Measurements from ENCODE around the gene SCAF1. TPM values are rescaled to one million over a fixed set of nuclear protein-coding genes. Genes with fewer than 3 reads are reported as not detected.

SCAF1 gene
- total RNA-seq, 1 experiment from 2014 or later, result 81.3 TPM

- ChIA-PET CTCF (interaction anchor here (0.6 to 1.7 kb wide), 8 partner anchors 8 to 132 kb away, joined by 3 to 5 read pairs (median 3); no protein-coding TSS in a partner anchor), POLR2A (interaction anchor here (0.7 to 11.4 kb wide), 27 partner anchors 9 to 1030 kb away, joined by 3 to 167 read pairs (median 5); partner anchors contain the start of genes AKT1S1, ALDH16A1, AP2A1 and NOSIP)
- TF ChIP-seq CTCF (IDR thresholded peaks at IDR 0.05; ENCODE audit: unreplicated experiment), result no peak
- peak overlapping the region; percentile 91 for H3K4me3 Mint-ChIP-seq (ENCODE audit: unreplicated experiment)
- BruUV-seq (replicated peaks), result no TSS peak
- H3K27ac Mint-ChIP-seq (ENCODE audit: low read depth, unreplicated experiment), result peak overlapping the region; percentile 91
- peaks cover 42% of the 10 kb centered on the region for H3K36me3 Mint-ChIP-seq (ENCODE audit: insufficient read depth, unreplicated experiment)
- no peaks in the 10 kb centered on the region for H3K27me3 Mint-ChIP-seq (ENCODE audit: insufficient read depth, unreplicated experiment)
- peak; percentile 96 for DNase-seq (ENCODE audit: unreplicated experiment)
- H3K4me1 Mint-ChIP-seq (ENCODE audit: insufficient read depth, unreplicated experiment), result peaks cover 17% of the 10 kb centered on the region
- intact Hi-C loops (cut with micrococcal nuclease), result loop anchor here (1.0 kb wide), 1 partner anchor 22 kb away; the partner anchor contains the start of gene SCAF1
- no peaks in the 10 kb centered on the region for H3K9me3 Mint-ChIP-seq (ENCODE audit: unreplicated experiment)
Measured at GRCh38 chr19:49664171-49665035, 22.4 kb downstream of the SCAF1 start.

- intact Hi-C loops (cut with micrococcal nuclease), result loop anchor here (1.0 kb wide), 1 partner anchor 23 kb away; the partner anchor contains the start of gene SCAF1
Measured at GRCh38 chr19:49665036-49665350, 23.0 kb downstream of the SCAF1 start.

GRCh38 chr19:49665351-49666119 lies 23.5 kb downstream of the SCAF1 start, which contains the start of the genes BCL2L12 and IRF3:
Gene BCL2L12 (plus strand): TSS chr19:49665933. CDS start chr19:49666693, 760 bp downstream.
Gene IRF3 (minus strand): TSS chr19:49665857. CDS start chr19:49664838, 1,019 bp downstream.
- ChIA-PET POLR2A (interaction anchor here (0.6 to 11.4 kb wide), 23 partner anchors 10 to 1031 kb away, joined by 3 to 167 read pairs (median 5); partner anchors contain the start of genes AKT1S1, ALDH16A1, AP2A1 and NOSIP), CTCF (interaction anchor here (0.6 to 1.7 kb wide), 4 partner anchors 10 to 131 kb away, joined by 3 to 5 read pairs (median 3); no protein-coding TSS in a partner anchor)
- no TSS peak for BruUV-seq (replicated peaks)
- TF ChIP-seq CTCF (IDR thresholded peaks at IDR 0.05; ENCODE audit: unreplicated experiment), result no peak
- Mint-ChIP-seq H3K27me3 (ENCODE audit: insufficient read depth, unreplicated experiment) (no peaks in the 10 kb centered on the region), H3K4me3 (ENCODE audit: unreplicated experiment) (peak within 1 kb of the TSS; percentile 91), H3K36me3 (ENCODE audit: insufficient read depth, unreplicated experiment) (peaks cover 33% of the 10 kb centered on the region), H3K4me1 (ENCODE audit: insufficient read depth, unreplicated experiment) (peaks cover 17% of the 10 kb centered on the region), H3K9me3 (ENCODE audit: unreplicated experiment) (no peaks in the 10 kb centered on the region), H3K27ac (ENCODE audit: low read depth, unreplicated experiment) (peak within 1 kb of the TSS; percentile 91)
- intact Hi-C loops (cut with micrococcal nuclease), result loop anchor here (1.0 kb wide), 1 partner anchor 23 kb away; the partner anchor contains the start of gene SCAF1
- peak; percentile 98 for DNase-seq (ENCODE audit: unreplicated experiment)

More at GRCh38 chr19:49665036-49665350, 23.0 kb downstream of the SCAF1 start:
- peak; percentile 9 for DNase-seq (ENCODE audit: unreplicated experiment)
- ChIA-PET CTCF (interaction anchor here (0.7 to 1.7 kb wide), 5 partner anchors 8 to 132 kb away, joined by 3 to 5 read pairs (median 3); no protein-coding TSS in a partner anchor), POLR2A (interaction anchor here (0.7 to 11.4 kb wide), 26 partner anchors 10 to 1031 kb away, joined by 3 to 167 read pairs (median 6); partner anchors contain the start of genes AKT1S1, ALDH16A1, AP2A1 and NOSIP)
- no TSS peak for BruUV-seq (replicated peaks)
- no peak for TF ChIP-seq CTCF (IDR thresholded peaks at IDR 0.05; ENCODE audit: unreplicated experiment)
- H3K4me1 Mint-ChIP-seq (ENCODE audit: insufficient read depth, unreplicated experiment), result peaks cover 17% of the 10 kb centered on the region
- H3K27me3 Mint-ChIP-seq (ENCODE audit: insufficient read depth, unreplicated experiment), result no peaks in the 10 kb centered on the region
- peak overlapping the region; percentile 91 for H3K27ac Mint-ChIP-seq (ENCODE audit: low read depth, unreplicated experiment)
- peak overlapping the region; percentile 91 for H3K4me3 Mint-ChIP-seq (ENCODE audit: unreplicated experiment)
- H3K9me3 Mint-ChIP-seq (ENCODE audit: unreplicated experiment), result no peaks in the 10 kb centered on the region
- H3K36me3 Mint-ChIP-seq (ENCODE audit: insufficient read depth, unreplicated experiment), result peaks cover 38% of the 10 kb centered on the region

Measured in MCF 10A (cell line).